Peyer's patch (tissue), 4 donors: ENCODE measurements around the gene DGKI.

Experiments used
- POLR2A ChIP-seq, 2 donors: fragments of 450-650 bp; IDR thresholded peaks; one replicate each; pipeline ENCODE4 v1.5.1; 2017; ENCODE audit warnings: antibody characterized with exemption in 2 of 2, mild to moderate bottlenecking in 2 of 2, moderate library complexity in 2 of 2
- TF ChIP-seq, protein P1 (sequence below), 6 experiments: fragments of 450-650 bp in 4 of 6; fragments of 200-600 bp in 2 of 6; sonication (generic) in 1 of 6; IDR thresholded peaks; one replicate each; pipeline ENCODE4 v1.5.1; 2017 to 2019; ENCODE audit warnings: antibody characterized with exemption in 6 of 6, mild to moderate bottlenecking in 3 of 6, moderate library complexity in 1 of 6

GRCh38 chr7:137399827-137400823 lies 446.6 kb downstream of the DGKI start:
- TF ChIP-seq, protein P1, sequence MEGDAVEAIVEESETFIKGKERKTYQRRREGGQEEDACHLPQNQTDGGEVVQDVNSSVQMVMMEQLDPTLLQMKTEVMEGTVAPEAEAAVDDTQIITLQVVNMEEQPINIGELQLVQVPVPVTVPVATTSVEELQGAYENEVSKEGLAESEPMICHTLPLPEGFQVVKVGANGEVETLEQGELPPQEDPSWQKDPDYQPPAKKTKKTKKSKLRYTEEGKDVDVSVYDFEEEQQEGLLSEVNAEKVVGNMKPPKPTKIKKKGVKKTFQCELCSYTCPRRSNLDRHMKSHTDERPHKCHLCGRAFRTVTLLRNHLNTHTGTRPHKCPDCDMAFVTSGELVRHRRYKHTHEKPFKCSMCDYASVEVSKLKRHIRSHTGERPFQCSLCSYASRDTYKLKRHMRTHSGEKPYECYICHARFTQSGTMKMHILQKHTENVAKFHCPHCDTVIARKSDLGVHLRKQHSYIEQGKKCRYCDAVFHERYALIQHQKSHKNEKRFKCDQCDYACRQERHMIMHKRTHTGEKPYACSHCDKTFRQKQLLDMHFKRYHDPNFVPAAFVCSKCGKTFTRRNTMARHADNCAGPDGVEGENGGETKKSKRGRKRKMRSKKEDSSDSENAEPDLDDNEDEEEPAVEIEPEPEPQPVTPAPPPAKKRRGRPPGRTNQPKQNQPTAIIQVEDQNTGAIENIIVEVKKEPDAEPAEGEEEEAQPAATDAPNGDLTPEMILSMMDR (IDR thresholded peaks at IDR 0.05): no peak
- TF ChIP-seq POLR2A (IDR thresholded peaks at IDR 0.05): no peak
